ENCODE results near the gene SETD1A.

DNA sequence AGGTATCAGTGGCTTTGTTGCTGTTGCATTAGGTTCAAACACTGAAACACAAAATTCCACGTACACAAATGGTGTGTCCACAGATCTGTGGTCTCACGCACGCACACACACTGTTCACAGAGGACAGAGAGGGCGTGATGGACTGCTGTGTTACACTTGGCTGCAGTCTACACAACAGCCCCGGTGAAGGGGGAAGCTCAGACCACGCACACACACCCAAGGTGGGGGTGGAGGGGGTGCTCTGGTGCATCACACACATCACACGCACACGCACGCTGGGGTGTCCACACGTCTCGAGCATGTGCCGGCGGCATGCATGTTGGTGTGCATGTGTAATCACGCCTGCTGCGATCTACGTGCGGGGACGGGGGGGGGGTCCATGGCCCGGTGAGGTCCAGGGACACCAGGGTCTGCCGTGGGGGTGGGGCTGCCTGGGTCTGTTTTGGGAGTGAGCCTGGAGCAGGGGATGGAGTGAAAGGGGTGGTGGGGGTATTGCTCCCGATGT is 34.8 kb downstream of the SETD1A start:
- TF ChIP-seq, protein P1, sequence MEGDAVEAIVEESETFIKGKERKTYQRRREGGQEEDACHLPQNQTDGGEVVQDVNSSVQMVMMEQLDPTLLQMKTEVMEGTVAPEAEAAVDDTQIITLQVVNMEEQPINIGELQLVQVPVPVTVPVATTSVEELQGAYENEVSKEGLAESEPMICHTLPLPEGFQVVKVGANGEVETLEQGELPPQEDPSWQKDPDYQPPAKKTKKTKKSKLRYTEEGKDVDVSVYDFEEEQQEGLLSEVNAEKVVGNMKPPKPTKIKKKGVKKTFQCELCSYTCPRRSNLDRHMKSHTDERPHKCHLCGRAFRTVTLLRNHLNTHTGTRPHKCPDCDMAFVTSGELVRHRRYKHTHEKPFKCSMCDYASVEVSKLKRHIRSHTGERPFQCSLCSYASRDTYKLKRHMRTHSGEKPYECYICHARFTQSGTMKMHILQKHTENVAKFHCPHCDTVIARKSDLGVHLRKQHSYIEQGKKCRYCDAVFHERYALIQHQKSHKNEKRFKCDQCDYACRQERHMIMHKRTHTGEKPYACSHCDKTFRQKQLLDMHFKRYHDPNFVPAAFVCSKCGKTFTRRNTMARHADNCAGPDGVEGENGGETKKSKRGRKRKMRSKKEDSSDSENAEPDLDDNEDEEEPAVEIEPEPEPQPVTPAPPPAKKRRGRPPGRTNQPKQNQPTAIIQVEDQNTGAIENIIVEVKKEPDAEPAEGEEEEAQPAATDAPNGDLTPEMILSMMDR (IDR thresholded peaks at IDR 0.05): no peak
- TF ChIP-seq EZH2phosphoT487 (IDR thresholded peaks at IDR 0.05): no peak
- TF ChIP-seq EZH2 (IDR thresholded peaks at IDR 0.05): no peak
